ENCODE measurements around the gene STH.

The STH gene

DNA sequence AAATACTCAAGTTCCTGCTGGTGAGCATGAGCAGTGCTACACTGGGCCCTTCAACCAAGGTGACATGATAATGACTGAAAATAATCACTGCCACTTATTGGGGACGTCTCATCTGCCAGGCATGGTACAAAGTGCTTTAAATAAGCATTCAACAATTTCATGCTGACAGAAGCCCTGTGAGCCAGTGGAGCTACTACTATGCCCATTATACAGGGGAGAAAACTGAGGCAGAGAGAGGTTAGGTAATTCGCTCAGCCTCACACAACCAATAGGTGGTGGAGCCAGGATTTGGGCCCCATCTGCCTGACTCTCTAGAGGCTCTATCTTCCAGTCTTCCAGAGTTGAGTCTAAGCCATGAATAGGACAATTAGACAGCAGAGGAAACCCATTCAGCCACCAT lies 30.3 kb upstream of the STH start:
- H3K4me1 ChIP-seq (ENCODE audit: control insufficient read depth, insufficient read depth, low read length) = no peaks in the 10 kb centered on the region

DNA sequence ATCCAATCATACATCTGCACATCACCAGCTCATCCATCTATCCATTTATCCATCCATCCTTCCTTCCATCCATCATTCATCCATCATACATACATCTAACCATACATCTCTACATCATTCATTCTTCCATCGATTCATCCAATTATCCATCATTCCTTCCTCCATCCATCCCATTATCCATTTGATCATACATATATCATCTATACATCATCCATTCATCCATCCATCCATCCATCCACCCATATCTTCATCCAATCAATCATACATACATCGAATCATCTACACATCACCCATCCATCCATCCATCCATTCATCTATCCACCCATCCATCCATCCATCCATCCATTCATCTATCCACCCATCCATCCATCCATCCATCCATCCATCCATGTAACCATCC lies 29.3 kb upstream of the STH start:
- Histone ChIP-seq H3K36me3 (ENCODE audit: control insufficient read depth, insufficient read depth, low read length, severe bottlenecking) (no peaks in the 10 kb centered on the region), H3K9ac (ENCODE audit: low read length) (no peak overlapping the region), H3K4me3 (ENCODE audit: low read length) (no peak overlapping the region), H3K9me3 (ENCODE audit: control insufficient read depth, low read length) (peaks cover 8% of the 10 kb centered on the region), H3K27me3 (replicated peaks; ENCODE audit: control insufficient read depth, insufficient read depth, low read length) (peaks cover 64% of the 10 kb centered on the region), H3K4me1 (ENCODE audit: control insufficient read depth, insufficient read depth, low read length) (no peaks in the 10 kb centered on the region)
- DNase-seq (ENCODE audit: low read depth) = no peak

More for the DNA sequence above, 30.3 kb upstream of the STH start:
- H3K9ac ChIP-seq (ENCODE audit: low read length) = no peak overlapping the region
- H3K36me3 ChIP-seq (ENCODE audit: control insufficient read depth, insufficient read depth, low read length, severe bottlenecking) = no peaks in the 10 kb centered on the region
- peaks cover 8% of the 10 kb centered on the region for H3K9me3 ChIP-seq (ENCODE audit: control insufficient read depth, low read length)
- peaks cover 62% of the 10 kb centered on the region for H3K27me3 ChIP-seq (replicated peaks; ENCODE audit: control insufficient read depth, insufficient read depth, low read length)
- no peak for DNase-seq (ENCODE audit: low read depth)
- no peak overlapping the region for H3K4me3 ChIP-seq (ENCODE audit: low read length)

DNA sequence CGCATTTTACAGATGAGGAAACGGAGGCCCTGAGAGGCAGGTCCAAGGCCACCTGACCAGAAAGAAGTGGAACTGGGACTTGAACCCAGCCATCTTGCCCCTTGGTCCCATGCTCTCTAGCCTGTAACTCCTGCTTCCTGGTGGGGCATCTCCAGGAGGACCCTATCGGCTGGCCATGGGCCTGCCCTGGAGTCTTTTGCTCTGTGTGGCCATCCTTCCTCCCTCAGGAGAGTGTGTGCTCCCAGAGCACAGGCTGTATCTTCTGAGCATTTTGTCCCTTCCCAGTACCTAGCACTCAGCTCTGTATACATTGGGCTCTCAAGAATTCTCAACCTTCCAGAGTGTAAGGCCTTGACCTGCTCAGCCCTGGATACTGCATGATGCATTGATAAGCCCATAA lies 28.4 kb upstream of the STH start:
- Histone ChIP-seq H3K27me3 (replicated peaks; ENCODE audit: control insufficient read depth, insufficient read depth, low read length) (peaks cover 73% of the 10 kb centered on the region), H3K9me3 (ENCODE audit: control insufficient read depth, low read length) (peaks cover 8% of the 10 kb centered on the region), H3K4me1 (ENCODE audit: control insufficient read depth, insufficient read depth, low read length) (no peaks in the 10 kb centered on the region), H3K4me3 (ENCODE audit: low read length) (no peak overlapping the region), H3K36me3 (ENCODE audit: control insufficient read depth, insufficient read depth, low read length, severe bottlenecking) (no peaks in the 10 kb centered on the region), H3K9ac (ENCODE audit: low read length) (no peak overlapping the region)
- no peak for DNase-seq (ENCODE audit: low read depth)

DNA sequence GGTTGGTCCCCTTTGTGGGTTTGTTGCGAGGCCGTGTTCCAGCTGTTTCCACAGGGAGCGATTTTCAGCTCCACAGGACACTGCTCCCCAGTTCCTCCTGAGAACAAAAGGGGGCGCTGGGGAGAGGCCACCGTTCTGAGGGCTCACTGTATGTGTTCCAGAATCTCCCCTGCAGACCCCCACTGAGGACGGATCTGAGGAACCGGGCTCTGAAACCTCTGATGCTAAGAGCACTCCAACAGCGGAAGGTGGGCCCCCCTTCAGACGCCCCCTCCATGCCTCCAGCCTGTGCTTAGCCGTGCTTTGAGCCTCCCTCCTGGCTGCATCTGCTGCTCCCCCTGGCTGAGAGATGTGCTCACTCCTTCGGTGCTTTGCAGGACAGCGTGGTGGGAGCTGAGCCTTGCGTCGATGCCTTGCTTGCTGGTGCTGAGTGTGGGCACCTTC lies 27.3 kb upstream of the STH start:
- no peaks in the 10 kb centered on the region for H3K4me1 ChIP-seq (ENCODE audit: control insufficient read depth, insufficient read depth, low read length)
- H3K9me3 ChIP-seq (ENCODE audit: control insufficient read depth, low read length) = peaks cover 8% of the 10 kb centered on the region
- no peak overlapping the region for H3K9ac ChIP-seq (ENCODE audit: low read length)
- H3K36me3 ChIP-seq (ENCODE audit: control insufficient read depth, insufficient read depth, low read length, severe bottlenecking) = no peaks in the 10 kb centered on the region
- H3K4me3 ChIP-seq (ENCODE audit: low read length) = no peak overlapping the region
- no peak for DNase-seq (ENCODE audit: low read depth)
- peaks cover 74% of the 10 kb centered on the region for H3K27me3 ChIP-seq (replicated peaks; ENCODE audit: control insufficient read depth, insufficient read depth, low read length)

DNA sequence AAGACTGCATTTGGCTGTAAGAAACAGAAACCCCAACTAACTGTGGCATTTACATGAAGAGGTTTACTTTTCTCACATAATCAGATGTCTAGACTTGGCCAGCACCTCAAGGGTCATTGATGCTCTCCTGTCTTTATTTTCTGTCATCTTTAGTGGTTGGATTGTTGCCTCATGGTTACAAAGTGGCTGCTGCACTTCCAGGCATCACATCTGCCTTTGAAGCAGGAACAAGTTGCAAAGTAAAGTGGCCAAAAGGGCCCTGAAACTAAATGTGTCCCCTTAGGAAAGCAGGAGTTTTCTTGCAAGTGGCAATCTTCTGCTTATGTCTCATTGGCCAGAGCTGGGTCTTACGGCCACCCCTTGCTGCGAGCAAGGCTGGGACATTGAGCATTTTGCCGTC lies 26.5 kb upstream of the STH start:
- Histone ChIP-seq H3K4me3 (ENCODE audit: low read length) (no peak overlapping the region), H3K9me3 (ENCODE audit: control insufficient read depth, low read length) (peaks cover 8% of the 10 kb centered on the region), H3K36me3 (ENCODE audit: control insufficient read depth, insufficient read depth, low read length, severe bottlenecking) (no peaks in the 10 kb centered on the region), H3K9ac (ENCODE audit: low read length) (no peak overlapping the region), H3K27me3 (replicated peaks; ENCODE audit: control insufficient read depth, insufficient read depth, low read length) (peaks cover 69% of the 10 kb centered on the region), H3K4me1 (ENCODE audit: control insufficient read depth, insufficient read depth, low read length) (no peaks in the 10 kb centered on the region)
- no peak for DNase-seq (ENCODE audit: low read depth)

DNA sequence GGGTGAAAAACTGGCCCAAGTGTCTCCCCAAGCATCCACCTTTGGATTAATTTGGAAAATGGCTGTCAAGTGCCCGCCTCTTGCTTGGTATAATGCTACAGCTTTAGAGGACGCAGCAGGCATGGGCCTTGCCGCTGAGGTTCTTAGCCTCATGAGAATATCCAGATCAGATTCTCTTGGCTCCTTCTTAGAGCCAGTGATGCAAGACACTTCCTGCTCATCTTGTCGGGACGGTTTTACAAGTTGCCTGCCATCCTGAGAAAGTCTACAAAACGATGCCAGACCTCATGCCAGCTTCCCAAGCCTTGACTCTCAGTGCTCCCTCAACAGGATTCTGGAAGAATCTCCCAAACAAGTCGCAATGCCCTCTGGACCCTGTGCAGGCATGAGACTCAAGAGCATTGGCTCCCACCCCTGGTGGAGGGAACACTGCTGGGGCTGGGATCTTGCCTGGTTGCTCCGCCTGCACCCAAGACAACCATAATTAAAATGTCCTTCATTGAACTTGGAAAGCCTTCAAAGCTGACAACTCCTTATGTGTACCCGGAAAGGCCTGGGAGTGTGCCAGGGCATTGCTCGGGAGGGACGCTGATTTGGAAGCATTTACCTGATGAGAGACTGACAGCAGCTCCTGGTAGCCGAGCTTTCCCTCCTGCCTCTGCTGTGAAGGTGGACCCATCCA lies 25.8 kb upstream of the STH start:
- Histone ChIP-seq H3K9me3 (ENCODE audit: control insufficient read depth, low read length) (peaks cover 8% of the 10 kb centered on the region), H3K4me1 (ENCODE audit: control insufficient read depth, insufficient read depth, low read length) (no peaks in the 10 kb centered on the region), H3K4me3 (ENCODE audit: low read length) (no peak overlapping the region), H3K36me3 (ENCODE audit: control insufficient read depth, insufficient read depth, low read length, severe bottlenecking) (no peaks in the 10 kb centered on the region), H3K9ac (ENCODE audit: low read length) (no peak overlapping the region), H3K27me3 (replicated peaks; ENCODE audit: control insufficient read depth, insufficient read depth, low read length) (peaks cover 62% of the 10 kb centered on the region)
- no peak for DNase-seq (ENCODE audit: low read depth)

DNA sequence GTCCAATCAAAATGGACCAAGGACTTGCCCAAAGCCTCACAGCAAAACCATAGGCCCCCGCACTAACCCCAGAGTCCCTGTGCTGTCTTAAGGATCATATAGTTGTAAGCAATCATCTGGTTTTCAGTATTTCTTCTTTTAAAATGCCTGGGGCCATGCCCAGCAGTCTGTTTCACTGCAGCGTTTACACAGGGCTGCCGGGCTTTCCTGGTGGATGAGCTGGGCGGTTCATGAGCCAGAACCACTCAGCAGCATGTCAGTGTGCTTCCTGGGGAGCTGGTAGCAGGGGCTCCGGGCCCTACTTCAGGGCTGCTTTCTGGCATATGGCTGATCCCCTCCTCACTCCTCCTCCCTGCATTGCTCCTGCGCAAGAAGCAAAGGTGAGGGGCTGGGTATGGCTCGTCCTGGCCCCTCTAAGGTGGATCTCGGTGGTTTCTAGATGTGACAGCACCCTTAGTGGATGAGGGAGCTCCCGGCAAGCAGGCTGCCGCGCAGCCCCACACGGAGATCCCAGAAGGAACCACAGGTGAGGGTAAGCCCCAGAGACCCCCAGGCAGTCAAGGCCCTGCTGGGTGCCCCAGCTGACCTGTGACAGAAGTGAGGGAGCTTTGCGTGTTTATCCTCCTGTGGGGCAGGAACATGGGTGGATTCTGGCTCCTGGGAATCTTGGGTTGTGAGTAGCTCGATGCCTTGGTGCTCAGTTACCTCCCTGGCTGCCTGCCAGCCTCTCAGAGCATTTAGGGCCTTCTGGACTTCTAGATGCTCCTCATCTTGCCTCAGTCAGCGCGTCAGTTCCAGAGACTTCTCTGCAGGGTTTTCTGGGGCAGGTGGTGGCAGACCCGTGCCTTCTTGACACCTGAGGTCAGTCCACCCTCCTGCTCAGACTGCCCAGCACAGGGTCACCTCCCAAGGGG lies 24.8 kb upstream of the STH start:
- Histone ChIP-seq H3K9ac (ENCODE audit: low read length) (no peak overlapping the region), H3K36me3 (ENCODE audit: control insufficient read depth, insufficient read depth, low read length, severe bottlenecking) (no peaks in the 10 kb centered on the region), H3K4me3 (ENCODE audit: low read length) (no peak overlapping the region), H3K9me3 (ENCODE audit: control insufficient read depth, low read length) (peaks cover 8% of the 10 kb centered on the region), H3K27me3 (replicated peaks; ENCODE audit: control insufficient read depth, insufficient read depth, low read length) (peaks cover 59% of the 10 kb centered on the region), H3K4me1 (ENCODE audit: control insufficient read depth, insufficient read depth, low read length) (no peaks in the 10 kb centered on the region)
- DNase-seq (ENCODE audit: low read depth) = no peak

DNA sequence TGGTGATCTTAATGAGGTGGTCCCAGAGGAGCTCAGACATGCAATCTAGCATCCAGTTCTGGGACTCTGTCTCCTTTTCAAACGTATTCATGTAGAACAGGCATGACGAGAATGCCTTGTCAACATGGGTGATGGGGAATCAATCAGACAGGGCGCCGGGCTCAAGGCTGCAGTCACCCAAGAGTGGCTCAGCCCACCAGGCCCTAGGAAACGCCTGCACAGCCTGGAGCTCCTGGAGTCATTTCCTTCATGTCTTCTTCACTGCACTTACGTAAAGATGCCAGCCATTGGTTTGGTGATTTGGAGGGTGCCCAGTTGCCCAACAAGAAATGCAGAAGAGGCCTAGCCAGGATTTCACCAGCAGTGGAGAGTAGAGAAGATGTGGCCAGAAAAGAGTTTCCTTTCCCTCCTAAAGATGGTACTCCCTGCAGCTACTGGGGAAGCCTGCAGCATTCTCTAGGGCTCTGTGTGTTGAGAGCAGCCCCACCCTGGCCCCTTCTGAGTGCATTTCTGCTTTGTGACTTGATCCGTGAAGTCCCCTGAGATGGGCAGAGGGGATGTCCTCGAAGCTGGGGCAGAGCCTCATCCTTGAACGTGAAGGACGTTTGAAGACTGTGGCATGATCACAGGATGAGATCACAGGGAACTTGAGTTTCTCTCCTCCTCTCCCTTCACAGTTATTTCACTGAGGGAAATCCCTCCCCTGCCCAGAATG lies 24.0 kb upstream of the STH start:
- no peaks in the 10 kb centered on the region for H3K4me1 ChIP-seq (ENCODE audit: control insufficient read depth, insufficient read depth, low read length)
- no peak overlapping the region for H3K9ac ChIP-seq (ENCODE audit: low read length)
- peaks cover 52% of the 10 kb centered on the region for H3K27me3 ChIP-seq (replicated peaks; ENCODE audit: control insufficient read depth, insufficient read depth, low read length)
- no peaks in the 10 kb centered on the region for H3K36me3 ChIP-seq (ENCODE audit: control insufficient read depth, insufficient read depth, low read length, severe bottlenecking)
- DNase-seq (ENCODE audit: low read depth) = no peak
- H3K9me3 ChIP-seq (ENCODE audit: control insufficient read depth, low read length) = peaks cover 8% of the 10 kb centered on the region
- H3K4me3 ChIP-seq (ENCODE audit: low read length) = no peak overlapping the region

DNA sequence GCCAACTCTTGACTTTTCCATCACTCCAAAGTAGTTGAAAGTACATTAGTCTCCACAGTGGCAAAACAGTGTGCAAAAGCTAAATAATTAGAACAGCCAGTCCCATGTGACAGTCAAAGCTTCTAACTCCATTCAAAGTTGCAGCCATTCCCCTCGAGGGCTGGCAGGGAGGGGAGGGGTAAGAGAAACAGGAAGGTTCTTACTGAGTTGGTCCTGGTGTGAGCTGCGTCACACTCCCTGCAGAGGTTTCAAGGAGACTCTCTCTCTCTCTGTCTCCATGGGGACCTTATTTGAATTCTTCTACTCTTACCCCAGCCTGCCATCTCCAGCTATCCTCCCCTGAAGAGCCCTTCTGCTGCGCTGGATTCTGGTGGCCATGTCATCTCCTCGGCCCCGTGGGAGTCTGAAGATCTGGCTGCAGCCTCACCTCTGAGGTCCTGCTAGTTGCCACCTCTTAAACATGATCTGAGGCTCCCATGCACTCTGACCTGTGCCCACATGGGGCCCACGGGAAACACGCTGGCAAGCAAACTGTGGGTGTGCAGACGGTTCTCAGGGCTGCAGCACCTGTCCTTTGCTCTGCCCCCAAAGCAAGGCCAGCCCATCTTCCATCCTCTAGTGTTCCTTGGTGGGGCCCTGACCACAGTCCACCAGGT lies 23.3 kb upstream of the STH start:
- Histone ChIP-seq H3K4me3 (ENCODE audit: low read length) (no peak overlapping the region), H3K4me1 (ENCODE audit: control insufficient read depth, insufficient read depth, low read length) (no peaks in the 10 kb centered on the region), H3K9me3 (ENCODE audit: control insufficient read depth, low read length) (peaks cover 8% of the 10 kb centered on the region), H3K9ac (ENCODE audit: low read length) (no peak overlapping the region), H3K36me3 (ENCODE audit: control insufficient read depth, insufficient read depth, low read length, severe bottlenecking) (no peaks in the 10 kb centered on the region), H3K27me3 (replicated peaks; ENCODE audit: control insufficient read depth, insufficient read depth, low read length) (peaks cover 49% of the 10 kb centered on the region)
- no peak for DNase-seq (ENCODE audit: low read depth)

DNA sequence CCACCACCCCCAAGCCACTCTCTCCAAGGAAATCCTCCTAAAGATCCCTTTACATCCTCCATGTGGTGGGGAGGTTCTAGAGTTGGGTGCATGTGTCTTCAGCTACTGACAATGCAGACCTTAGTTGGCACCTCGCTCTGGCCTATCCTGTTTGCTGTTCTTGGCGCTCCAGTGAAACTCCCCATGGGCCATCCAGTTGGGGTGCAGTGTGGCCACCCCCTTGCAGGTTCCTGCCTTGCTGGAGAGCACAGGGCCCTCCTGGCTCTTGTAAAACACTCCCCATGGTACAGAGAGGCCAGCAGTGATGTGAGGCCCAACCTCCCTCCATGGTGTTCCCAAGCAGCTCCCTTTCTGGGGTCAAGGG lies 22.7 kb upstream of the STH start:
- DNase-seq (ENCODE audit: low read depth) = no peak
- no peaks in the 10 kb centered on the region for H3K36me3 ChIP-seq (ENCODE audit: control insufficient read depth, insufficient read depth, low read length, severe bottlenecking)
- H3K4me3 ChIP-seq (ENCODE audit: low read length) = no peak overlapping the region
- H3K27me3 ChIP-seq (replicated peaks; ENCODE audit: control insufficient read depth, insufficient read depth, low read length) = peaks cover 48% of the 10 kb centered on the region
- no peaks in the 10 kb centered on the region for H3K4me1 ChIP-seq (ENCODE audit: control insufficient read depth, insufficient read depth, low read length)
- peaks cover 8% of the 10 kb centered on the region for H3K9me3 ChIP-seq (ENCODE audit: control insufficient read depth, low read length)
- no peak overlapping the region for H3K9ac ChIP-seq (ENCODE audit: low read length)
